MM.1S (cell line): ENCODE measurements around the gene CBX6.

Experiments used
- EZH2 ChIP-seq: fragments of 300-600 bp; sonication (generic); optimal IDR thresholded peaks from 2 replicates; pipeline ENCODE3; 2017; ENCODE audit warnings: low read depth, mild to moderate bottlenecking, antibody characterized with exemption, low read length, mixed read lengths
- EZH2phosphoT487 ChIP-seq: fragments of 300-600 bp; sonication (generic); IDR thresholded peaks from 2 replicates; pipeline ENCODE4 v1.6.1; 2018; ENCODE audit warnings: antibody characterized with exemption, low read length
- TF ChIP-seq, protein P1 (sequence below): fragments of 300-600 bp; sonication (generic); IDR thresholded peaks from 2 replicates; pipeline ENCODE4 v1.5.1; 2016; ENCODE audit warnings: antibody characterized with exemption, low read length, mixed read lengths

- TF ChIP-seq EZH2 = no peak
- TF ChIP-seq, protein P1, sequence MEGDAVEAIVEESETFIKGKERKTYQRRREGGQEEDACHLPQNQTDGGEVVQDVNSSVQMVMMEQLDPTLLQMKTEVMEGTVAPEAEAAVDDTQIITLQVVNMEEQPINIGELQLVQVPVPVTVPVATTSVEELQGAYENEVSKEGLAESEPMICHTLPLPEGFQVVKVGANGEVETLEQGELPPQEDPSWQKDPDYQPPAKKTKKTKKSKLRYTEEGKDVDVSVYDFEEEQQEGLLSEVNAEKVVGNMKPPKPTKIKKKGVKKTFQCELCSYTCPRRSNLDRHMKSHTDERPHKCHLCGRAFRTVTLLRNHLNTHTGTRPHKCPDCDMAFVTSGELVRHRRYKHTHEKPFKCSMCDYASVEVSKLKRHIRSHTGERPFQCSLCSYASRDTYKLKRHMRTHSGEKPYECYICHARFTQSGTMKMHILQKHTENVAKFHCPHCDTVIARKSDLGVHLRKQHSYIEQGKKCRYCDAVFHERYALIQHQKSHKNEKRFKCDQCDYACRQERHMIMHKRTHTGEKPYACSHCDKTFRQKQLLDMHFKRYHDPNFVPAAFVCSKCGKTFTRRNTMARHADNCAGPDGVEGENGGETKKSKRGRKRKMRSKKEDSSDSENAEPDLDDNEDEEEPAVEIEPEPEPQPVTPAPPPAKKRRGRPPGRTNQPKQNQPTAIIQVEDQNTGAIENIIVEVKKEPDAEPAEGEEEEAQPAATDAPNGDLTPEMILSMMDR = no peak
- TF ChIP-seq EZH2phosphoT487 = no peak
Measured at GRCh38 chr22:38850941-38851849, 20.8 kb downstream of the CBX6 start.
